ENCODE data around the gene SLC44A5.

- TF ChIP-seq CTCF (IDR thresholded peaks at IDR 0.05) (no peak), EZH2 (IDR thresholded peaks at IDR 0.05; ENCODE audit: borderline replicate concordance, insufficient read depth, low read depth, low read length, poor library complexity, severe bottlenecking) (no peak)
Measured at GRCh38 chr1:75640137-75640536, 29.2 kb upstream of the SLC44A5 start.
